GM12878 (cell line): ENCODE data around the gene GAB3. TPM values are rescaled to one million over a fixed set of nuclear protein-coding genes. Genes with fewer than 3 reads are reported as not detected.

ENCODE experiments used
- ATAC-seq: fragments of 200-7000 bp; cut with Tn5 transposase; 3 replicates; pipeline ENCODE4 v1.9.1; 2020; ENCODE audit warnings: mild to moderate bottlenecking, moderate library complexity
- BruUV-seq: library from RNA; stranded (reverse); fragments of 400-500 nt; replicated peaks from 2 replicates; lab custom pipeline; 2021; lab: Mats Ljungman, UMichigan
- CTCF ChIA-PET: fragments of 300-600 bp; sonication (Branson Sonifier 250); formaldehyde crosslinking; extraction: SDS; loops from one replicate; lab custom pipeline; 2021; ENCODE audit warnings: inconsistent platforms; lab: Yijun Ruan, JAX
- POLR2A ChIA-PET: fragments of 350-600 bp; formaldehyde crosslinking; extraction: SDS; loops from one replicate; lab custom pipeline; 2021; ENCODE audit warnings: inconsistent platforms; lab: Charles Lee
- RAD21 ChIA-PET: fragments of 300-600 bp; sonication (Branson Sonifier 250); formaldehyde crosslinking; loops from one replicate; lab custom pipeline; 2023; ENCODE audit warnings: antibody characterized with exemption; ENCODE audit not compliant: unreplicated experiment; lab: Charles Lee
- SMC1A ChIA-PET: fragments of 300-600 bp; sonication (Branson Sonifier 250); formaldehyde crosslinking; loops from one replicate; lab custom pipeline; 2023; ENCODE audit not compliant: unreplicated experiment, uncharacterized antibody; lab: Charles Lee
- DNase-seq: peaks from one replicate; pipeline ENCODE4 v3.0.0-alpha.2; 2011; ENCODE audit warnings: low read depth, low spot score
- FAIRE-seq: peaks from 3 replicates; lab custom pipeline; 2011; peaks lifted over from hg19 to GRCh38; lab: Jason Lieb, UNC
- H2AFZ ChIP-seq: 2 replicates; pipeline ENCODE4 v1.6.0; 2011; ENCODE audit warnings: low read depth, low read length, control low read depth; ENCODE audit not compliant: control insufficient read depth
- H3K27ac ChIP-seq: 2 replicates; pipeline ENCODE4 v1.5.1; 2011; ENCODE audit warnings: control low read depth; ENCODE audit not compliant: control insufficient read depth, insufficient read depth
- H3K27me3 ChIP-seq, 2 experiments: replicated peaks in 1 of 2; 2 replicates each; pipeline versions ENCODE4 v1.6.0 to v1.6.1; 2011; ENCODE audit warnings: low read length in 1 of 2; ENCODE audit not compliant: control insufficient read depth in 2 of 2, insufficient read depth in 2 of 2
- H3K36me3 ChIP-seq, 2 experiments: 2 replicates each; pipeline ENCODE4 v1.5.1; 2011; ENCODE audit warnings: low read length in 1 of 2; ENCODE audit not compliant: control insufficient read depth in 2 of 2, insufficient read depth in 2 of 2
- H3K4me1 ChIP-seq: 2 replicates; pipeline ENCODE4 v1.6.1; 2011; ENCODE audit warnings: mild to moderate bottlenecking, low read length, moderate library complexity, mixed read lengths; ENCODE audit not compliant: control insufficient read depth, insufficient read depth
- H3K4me2 ChIP-seq: 2 replicates; pipeline ENCODE4 v1.6.0; 2011; ENCODE audit warnings: control low read depth; ENCODE audit not compliant: control insufficient read depth, insufficient read depth
- H3K4me3 ChIP-seq: fragments of 200-600 bp; sonication (generic); 2 replicates; pipeline ENCODE4 v1.5.1; 2016
- H3K79me2 ChIP-seq: 2 replicates; pipeline ENCODE4 v1.6.0; 2011; ENCODE audit warnings: low read length; ENCODE audit not compliant: control insufficient read depth, insufficient read depth
- H3K9ac ChIP-seq: 2 replicates; pipeline ENCODE4 v1.8.0; 2011; ENCODE audit warnings: low read length, control low read depth, mixed read lengths; ENCODE audit not compliant: control insufficient read depth, insufficient read depth
- H3K9me3 ChIP-seq: replicated peaks from 3 replicates; pipeline ENCODE4 v1.5.1; 2011; ENCODE audit warnings: mild to moderate bottlenecking, low read length; ENCODE audit not compliant: control insufficient read depth, insufficient read depth
- H4K20me1 ChIP-seq: 2 replicates; pipeline ENCODE4 v1.6.0; 2011; ENCODE audit not compliant: control insufficient read depth, insufficient read depth
- CHD2 ChIP-seq: IDR thresholded peaks from 2 replicates; pipeline ENCODE4 v1.6.1; 2011; ENCODE audit warnings: low read depth, low read length, improper control_type of control experiment, borderline replicate concordance
- CREB1 ChIP-seq: IDR thresholded peaks from 2 replicates; pipeline ENCODE4 v1.6.1; 2012; ENCODE audit warnings: low read depth, mild to moderate bottlenecking, inconsistent platforms
- DPF2 ChIP-seq: fragments of 450-650 bp; IDR thresholded peaks from 2 replicates; pipeline ENCODE4 v1.6.1; 2017; ENCODE audit warnings: mild to moderate bottlenecking
- EZH2 ChIP-seq: IDR thresholded peaks from 2 replicates; pipeline ENCODE4 v1.6.1; 2012; ENCODE audit warnings: low read depth, mild to moderate bottlenecking, control low read depth, inconsistent platforms, low read length, borderline replicate concordance; ENCODE audit not compliant: control insufficient read depth
- HDAC2 ChIP-seq: fragments of 200-600 bp; sonication (generic); IDR thresholded peaks from 2 replicates; pipeline ENCODE4 v1.6.1; 2017
- MXI1 ChIP-seq: fragments of 150-350 bp; IDR thresholded peaks from 2 replicates; pipeline ENCODE4 v1.6.1; 2011; ENCODE audit warnings: low read depth, mild to moderate bottlenecking, inconsistent platforms, low read length, improper control_type of control experiment
- NR2F1 ChIP-seq: fragments of 450-650 bp; conservative IDR thresholded peaks from 2 replicates; pipeline ENCODE4 v1.6.1; 2017; ENCODE audit warnings: mild to moderate bottlenecking
- POU2F2 ChIP-seq: IDR thresholded peaks from 3 replicates; pipeline ENCODE4 v1.6.1; 2011; ENCODE audit warnings: low read depth, mild to moderate bottlenecking, low read length, borderline replicate concordance
- SUZ12 ChIP-seq: fragments of 200-600 bp; sonication (generic); IDR thresholded peaks from one replicate; pipeline ENCODE4 v1.6.1; 2018; ENCODE audit warnings: antibody characterized with exemption, mild to moderate bottlenecking; ENCODE audit not compliant: unreplicated experiment
- TBL1XR1 ChIP-seq: IDR thresholded peaks from 2 replicates; pipeline ENCODE4 v1.6.1; 2012; ENCODE audit warnings: low read depth, low read length, improper control_type of control experiment
- YBX1 ChIP-seq: fragments of 450-650 bp; IDR thresholded peaks from 2 replicates; pipeline ENCODE4 v1.6.1; 2016; ENCODE audit warnings: antibody characterized with exemption
- ZNF217 ChIP-seq: fragments of 450-650 bp; IDR thresholded peaks from 2 replicates; pipeline ENCODE4 v1.6.1; 2017; ENCODE audit warnings: antibody characterized with exemption, mild to moderate bottlenecking
- WGBS: methylation state at CpG from one replicate; pipeline ENCODE4 v1.1.6; 2016; ENCODE audit warnings: low lambda C conversion rate; ENCODE audit not compliant: insufficient replicate concordance, insufficient coverage; ENCODE audit errors: missing lambda C conversion rate; 5-methylcytosine and 5-hydroxymethylcytosine counted together
- in situ Hi-C: fragments of 300-500 bp; cut with MboI; formaldehyde crosslinking; loops from 9 replicates; pipeline ENCODE4 v1.14.3; 2018; ENCODE audit warnings: mixed read lengths
- intact Hi-C: fragments of 100-400 bp; cut with micrococcal nuclease; formaldehyde crosslinking; loops from one replicate; pipeline ENCODE4 v1.14.2; 2022; ENCODE audit not compliant: unreplicated experiment
- polyA plus RNA-seq, 11 experiments: library from polyadenylated mRNA; depleted of rRNA in 4 of 11; unstranded in 6 of 11; stranded (reverse) in 5 of 11; fragments of >200 nt; fragmentation: Nextera tagmentation in 4 of 11; fragmentation: Illumina TruSeq in 1 of 11; extraction: Ambion mirVana in 4 of 11; extraction: Trizol in 1 of 11; gene quantifications; 1 replicate in 1 of 11; 2 replicates in 10 of 11; pipeline versions ENCODE4 v1.2.1 to v1.2.3, GENCODE V29; 2011 to 2016; ENCODE audit warnings: inconsistent platforms in 2 of 11, missing spikeins in 2 of 11, low read depth in 1 of 11
- total RNA-seq, 4 experiments: library from RNA; depleted of rRNA in 3 of 4; stranded (reverse); fragments of >200 nt in 3 of 4; fragmentation: Illumina TruSeq in 1 of 4; extraction: Trizol in 1 of 4; gene quantifications; 2 replicates each; pipeline versions ENCODE4 v1.2.1 to v1.2.3, GENCODE V29; 2013 to 2021
- TF ChIP-seq, protein P1 (sequence below): fragments of 450-650 bp; conservative IDR thresholded peaks from 2 replicates; pipeline ENCODE4 v1.6.1; 2017; ENCODE audit warnings: mild to moderate bottlenecking, moderate library complexity
- TF ChIP-seq, protein P2 (sequence below): fragments of 450-650 bp; IDR thresholded peaks from 2 replicates; pipeline ENCODE4 v1.6.1; 2016; ENCODE audit warnings: mild to moderate bottlenecking

GAB3 gene
- total and polyA plus RNA-seq, 10 of the 15 experiments (the other 5 are each of a cell fraction or from before 2014, with no cell fraction given), result 0.10 to 2.0 (median 0.85) TPM

DNA sequence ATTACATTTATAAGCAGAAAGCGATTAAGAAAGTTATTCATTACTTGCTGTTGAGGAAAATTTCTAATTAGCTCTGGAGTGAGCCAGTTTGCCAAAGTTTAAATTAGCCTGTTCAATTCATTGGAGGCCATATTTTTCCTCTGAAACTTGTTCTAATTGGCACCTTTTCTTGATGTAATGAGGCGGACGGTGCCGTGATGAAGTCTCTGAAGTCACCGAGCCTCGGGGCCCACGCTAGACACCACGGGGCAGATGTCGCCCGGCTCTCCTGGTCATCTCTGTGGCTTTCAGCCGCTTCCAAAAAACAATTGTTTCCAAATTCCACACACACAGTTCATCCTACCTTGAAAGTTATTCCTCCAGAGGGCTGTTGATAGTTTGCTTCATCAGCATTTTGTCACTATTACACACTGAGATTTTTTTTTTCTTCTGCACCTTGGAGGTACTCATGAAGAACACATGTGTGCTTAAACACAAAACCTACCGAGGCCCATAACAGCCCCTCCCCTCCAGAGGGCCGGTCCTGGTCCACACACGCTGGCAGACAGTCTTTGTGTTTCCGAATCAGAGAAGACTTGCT lies 93.6 kb downstream of the GAB3 start (continued):
- TF ChIP-seq, protein P1, sequence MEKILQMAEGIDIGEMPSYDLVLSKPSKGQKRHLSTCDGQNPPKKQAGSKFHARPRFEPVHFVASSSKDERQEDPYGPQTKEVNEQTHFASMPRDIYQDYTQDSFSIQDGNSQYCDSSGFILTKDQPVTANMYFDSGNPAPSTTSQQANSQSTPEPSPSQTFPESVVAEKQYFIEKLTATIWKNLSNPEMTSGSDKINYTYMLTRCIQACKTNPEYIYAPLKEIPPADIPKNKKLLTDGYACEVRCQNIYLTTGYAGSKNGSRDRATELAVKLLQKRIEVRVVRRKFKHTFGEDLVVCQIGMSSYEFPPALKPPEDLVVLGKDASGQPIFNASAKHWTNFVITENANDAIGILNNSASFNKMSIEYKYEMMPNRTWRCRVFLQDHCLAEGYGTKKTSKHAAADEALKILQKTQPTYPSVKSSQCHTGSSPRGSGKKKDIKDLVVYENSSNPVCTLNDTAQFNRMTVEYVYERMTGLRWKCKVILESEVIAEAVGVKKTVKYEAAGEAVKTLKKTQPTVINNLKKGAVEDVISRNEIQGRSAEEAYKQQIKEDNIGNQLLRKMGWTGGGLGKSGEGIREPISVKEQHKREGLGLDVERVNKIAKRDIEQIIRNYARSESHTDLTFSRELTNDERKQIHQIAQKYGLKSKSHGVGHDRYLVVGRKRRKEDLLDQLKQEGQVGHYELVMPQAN, result no peak
- TF ChIP-seq SUZ12 (no peak), NR2F1 (no peak), MXI1 (no peak), HDAC2 (no peak), ZNF217 (no peak)

DNA sequence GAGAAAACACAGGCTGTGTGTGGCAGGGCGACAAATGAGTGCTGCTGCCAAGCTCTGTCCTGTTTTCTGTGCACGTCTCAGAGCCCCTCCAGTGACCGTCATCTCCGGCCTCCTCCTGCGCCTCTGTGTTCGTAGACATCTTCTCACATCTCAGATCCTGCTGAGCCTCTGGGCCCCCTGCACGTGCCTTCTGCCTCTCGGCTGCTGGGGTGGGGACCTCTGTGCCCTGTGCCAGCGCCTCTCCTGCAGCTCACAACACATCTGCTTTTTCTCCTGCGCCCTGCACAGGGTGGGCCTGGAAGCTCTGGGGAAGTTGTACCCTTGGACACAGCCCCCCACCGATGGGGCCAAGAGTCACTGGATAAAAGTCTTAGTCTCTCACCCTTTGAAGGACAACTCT lies 95.1 kb downstream of the GAB3 start:
- Histone ChIP-seq H3K4me3 (no peak overlapping the region), H3K27me3 (no peaks in the 10 kb centered on the region), H3K4me1 (no peaks in the 10 kb centered on the region), H3K36me3 (no peaks in the 10 kb centered on the region), H4K20me1 (no peaks in the 10 kb centered on the region), H3K9ac (no peak overlapping the region), H3K27ac (no peak overlapping the region), H3K4me2 (no peak overlapping the region), H3K9me3 (no peaks in the 10 kb centered on the region; the same call in 1 of the 3 replicates), H2AFZ (no peak overlapping the region), H3K79me2 (no peaks in the 10 kb centered on the region)
- in situ Hi-C loops (no loop called here), intact Hi-C loops (no loop called here)
- ChIA-PET CTCF (no interaction called here), RAD21 (no interaction called here), SMC1A (no interaction called here), POLR2A (no interaction called here)
- BruUV-seq, result no TSS peak
- no peak for TF ChIP-seq CHD2
- TF ChIP-seq, protein P2, sequence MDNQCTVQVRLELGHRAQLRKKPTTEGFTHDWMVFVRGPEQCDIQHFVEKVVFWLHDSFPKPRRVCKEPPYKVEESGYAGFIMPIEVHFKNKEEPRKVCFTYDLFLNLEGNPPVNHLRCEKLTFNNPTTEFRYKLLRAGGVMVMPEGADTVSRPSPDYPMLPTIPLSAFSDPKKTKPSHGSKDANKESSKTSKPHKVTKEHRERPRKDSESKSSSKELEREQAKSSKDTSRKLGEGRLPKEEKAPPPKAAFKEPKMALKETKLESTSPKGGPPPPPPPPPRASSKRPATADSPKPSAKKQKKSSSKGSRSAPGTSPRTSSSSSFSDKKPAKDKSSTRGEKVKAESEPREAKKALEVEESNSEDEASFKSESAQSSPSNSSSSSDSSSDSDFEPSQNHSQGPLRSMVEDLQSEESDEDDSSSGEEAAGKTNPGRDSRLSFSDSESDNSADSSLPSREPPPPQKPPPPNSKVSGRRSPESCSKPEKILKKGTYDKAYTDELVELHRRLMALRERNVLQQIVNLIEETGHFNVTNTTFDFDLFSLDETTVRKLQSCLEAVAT, result no peak
- no peak for TF ChIP-seq CREB1
- TF ChIP-seq YBX1, result no peak
- no peak for TF ChIP-seq POU2F2
- TF ChIP-seq TBL1XR1, result no peak
- TF ChIP-seq EZH2, result no peak
- no peak for TF ChIP-seq DPF2
- FAIRE-seq, result no peak
- 39% methylated on average over 11 of the region's 11 CpGs for WGBS
- no peak for DNase-seq
- ATAC-seq, result no peak
